ENCODE data around the gene FOXE3. TPM values are rescaled to one million over a fixed set of nuclear protein-coding genes. Genes with fewer than 3 reads are reported as not detected.
A peak's percentile ranks its signal among the peaks of the same experiment; 100 is the strongest.

The FOXE3 gene
- total and polyA plus RNA-seq, 2 of the 4 experiments (the other 2 are of a cell fraction) = 0.12 TPM; not detected in 1

DNA sequence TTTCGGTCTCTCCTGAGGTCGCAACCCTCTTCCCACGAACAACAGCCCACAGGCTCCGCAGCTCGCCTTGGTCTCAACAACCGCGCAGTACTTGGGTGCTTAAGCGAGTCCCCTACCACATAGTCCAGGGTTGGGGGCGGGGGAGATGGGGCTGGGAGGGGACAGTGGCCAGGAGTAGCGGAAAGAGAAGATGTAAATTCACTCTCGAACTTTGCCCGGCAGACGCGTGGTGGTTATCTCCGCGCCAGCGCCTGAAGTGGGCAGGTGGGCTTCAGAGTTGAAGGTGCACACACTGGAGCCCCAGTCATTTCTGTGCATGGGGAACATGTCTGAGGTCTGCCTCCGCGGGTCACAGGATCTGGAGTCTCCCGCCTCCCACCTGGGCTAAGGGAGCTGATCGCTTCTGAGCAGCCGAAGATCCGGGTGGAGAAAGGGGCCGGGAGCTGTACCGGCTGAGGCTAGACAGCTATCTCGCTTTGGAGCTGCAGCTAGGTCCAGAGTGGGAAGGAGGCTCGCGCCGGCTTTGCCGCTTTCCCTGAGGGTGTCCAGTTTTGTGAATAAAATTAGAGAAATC is 17.5 kb downstream of the FOXE3 start:
- Histone ChIP-seq H3K4ac (ENCODE audit: low read depth, low read length) (no peak overlapping the region), H3K56ac (ENCODE audit: extremely low read depth, insufficient read depth, low read length) (no peak overlapping the region), H3K27me3 (ENCODE audit: control insufficient read depth, insufficient read depth, low read length) (peaks cover 5% of the 10 kb centered on the region), H3K9ac (ENCODE audit: low read depth, low read length) (no peak overlapping the region), H3K4me1 (ENCODE audit: control insufficient read depth, insufficient read depth, low read length) (peaks cover 12% of the 10 kb centered on the region), H4K91ac (ENCODE audit: insufficient read depth, low read depth, low read length) (no peak overlapping the region), H3K4me2 (ENCODE audit: low read depth, low read length) (no peak overlapping the region), H2AFZ (replicated peaks; ENCODE audit: low read length, poor library complexity) (peak overlapping the region; percentile 3), H2AK5ac (ENCODE audit: low read depth, low read length) (no peak overlapping the region), H3K9me3 (ENCODE audit: control insufficient read depth, insufficient read depth, low read length) (no peaks in the 10 kb centered on the region), H3K36me3 (ENCODE audit: control insufficient read depth, insufficient read depth, low read length) (no peaks in the 10 kb centered on the region), H2AK9ac (replicated peaks; ENCODE audit: low read depth, low read length, poor library complexity) (peak overlapping the region; percentile 74), H2BK20ac (ENCODE audit: low read depth, low read length) (no peak overlapping the region), H2BK5ac (ENCODE audit: low read depth, low read length, poor library complexity, severe bottlenecking) (no peak overlapping the region), H3K79me1 (ENCODE audit: low read depth in 1 of 2, low read length in 2 of 2) (peaks cover 7 to 26% of the 10 kb centered on the region in 2 experiments; a peak in 3 of 4 replicates), H3K18ac (ENCODE audit: low read depth, low read length) (no peak overlapping the region), H4K20me1 (ENCODE audit: insufficient read depth, low read length) (peaks cover 4% of the 10 kb centered on the region; the same call in 1 of the 2 replicates), H4K8ac (ENCODE audit: low read depth in 2 of 2, low read length in 2 of 2) (no peak overlapping the region), H3K9me1 (ENCODE audit: insufficient read depth, low read length) (peaks cover 7% of the 10 kb centered on the region), H4K5ac (ENCODE audit: low read depth, low read length) (no peak overlapping the region), H3K14ac (replicated peaks; ENCODE audit: low read depth, low read length) (no peak overlapping the region), H3K27ac (ENCODE audit: insufficient read depth, low read length) (no peak overlapping the region), H2BK15ac (ENCODE audit: low read depth, low read length) (no peak overlapping the region), H3K4me3 (ENCODE audit: insufficient read depth, low read depth, low read length) (no peak overlapping the region), H2BK120ac (ENCODE audit: low read depth, low read length) (no peak overlapping the region), H3K23ac (ENCODE audit: low read depth, low read length) (no peak overlapping the region)
- TF ChIP-seq, protein P1, sequence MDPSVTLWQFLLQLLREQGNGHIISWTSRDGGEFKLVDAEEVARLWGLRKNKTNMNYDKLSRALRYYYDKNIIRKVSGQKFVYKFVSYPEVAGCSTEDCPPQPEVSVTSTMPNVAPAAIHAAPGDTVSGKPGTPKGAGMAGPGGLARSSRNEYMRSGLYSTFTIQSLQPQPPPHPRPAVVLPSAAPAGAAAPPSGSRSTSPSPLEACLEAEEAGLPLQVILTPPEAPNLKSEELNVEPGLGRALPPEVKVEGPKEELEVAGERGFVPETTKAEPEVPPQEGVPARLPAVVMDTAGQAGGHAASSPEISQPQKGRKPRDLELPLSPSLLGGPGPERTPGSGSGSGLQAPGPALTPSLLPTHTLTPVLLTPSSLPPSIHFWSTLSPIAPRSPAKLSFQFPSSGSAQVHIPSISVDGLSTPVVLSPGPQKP (IDR thresholded peaks at IDR 0.05; ENCODE audit: borderline replicate concordance, low read depth, low read length) = no peak
- no peak for TF ChIP-seq RCOR1 (IDR thresholded peaks at IDR 0.05; ENCODE audit: insufficient replicate concordance, low read length)
- no peak for TF ChIP-seq BHLHE40 (IDR thresholded peaks at IDR 0.05; ENCODE audit: low read depth, low read length)
- TF ChIP-seq, protein P2, sequence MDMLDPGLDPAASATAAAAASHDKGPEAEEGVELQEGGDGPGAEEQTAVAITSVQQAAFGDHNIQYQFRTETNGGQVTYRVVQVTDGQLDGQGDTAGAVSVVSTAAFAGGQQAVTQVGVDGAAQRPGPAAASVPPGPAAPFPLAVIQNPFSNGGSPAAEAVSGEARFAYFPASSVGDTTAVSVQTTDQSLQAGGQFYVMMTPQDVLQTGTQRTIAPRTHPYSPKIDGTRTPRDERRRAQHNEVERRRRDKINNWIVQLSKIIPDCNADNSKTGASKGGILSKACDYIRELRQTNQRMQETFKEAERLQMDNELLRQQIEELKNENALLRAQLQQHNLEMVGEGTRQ (IDR thresholded peaks at IDR 0.05; ENCODE audit: low read depth, low read length) = no peak
- no peak for TF ChIP-seq MAFK (IDR thresholded peaks at IDR 0.05; ENCODE audit: low read depth, low read length)
- no peak for TF ChIP-seq CHD1 (IDR thresholded peaks at IDR 0.05; ENCODE audit: low read depth, low read length)
- TF ChIP-seq MXI1 (IDR thresholded peaks at IDR 0.05; ENCODE audit: borderline replicate concordance, low read depth, low read length) = no peak
- no peak for TF ChIP-seq CEBPB (IDR thresholded peaks at IDR 0.05; ENCODE audit: low read depth, low read length)
- TF ChIP-seq POLR2A (IDR thresholded peaks at IDR 0.05; ENCODE audit: low read depth, low read length) = no peak
- TF ChIP-seq RFX5 (IDR thresholded peaks at IDR 0.05; ENCODE audit: low read depth, low read length) = no peak
- no peak for TF ChIP-seq NFE2L2 (IDR thresholded peaks at IDR 0.05; ENCODE audit: low read depth, low read length)
- TF ChIP-seq RAD21 (IDR thresholded peaks at IDR 0.05; ENCODE audit: low read length) = no peak
- TF ChIP-seq MAZ (IDR thresholded peaks at IDR 0.05; ENCODE audit: borderline replicate concordance, low read depth, low read length) = no peak
- no peak for TF ChIP-seq FOS (IDR thresholded peaks at IDR 0.05; ENCODE audit: low read depth, low read length)
- no peak for TF ChIP-seq CTCF (conservative IDR thresholded peaks at IDR 0.05; ENCODE audit: low read depth, low read length)
- no peak for TF ChIP-seq SMC3 (IDR thresholded peaks at IDR 0.05; ENCODE audit: low read depth, low read length)
- POLR2A ChIA-PET (ENCODE audit: unreplicated experiment) = no interaction called here
- dilution Hi-C loops (cut with HindIII; ENCODE audit: low sequenced_read_pairs, unreplicated experiment) (no loop called here), intact Hi-C loops (cut with micrococcal nuclease) (loop anchor here (10.0 kb wide), 1 partner anchor 99 kb away; the partner anchor contains the start of gene CMPK1), in situ Hi-C loops (cut with MboI; ENCODE audit: low sequenced_read_pairs) (no loop called here)
- CTCF ChIA-PET = interaction anchor here (1.2 to 2.6 kb wide), 4 partner anchors 9 to 292 kb away, joined by 3 to 7 read pairs (median 3); no protein-coding TSS in a partner anchor
- DNase-seq (no peak), ATAC-seq (ENCODE audit: low read depth) (no peak)
- no TSS peak for BruUV-seq (replicated peaks)
- WGBS, 2 experiments (ENCODE audit: extremely low coverage in 2 of 2, insufficient read length in 1 of 2) = 45% methylated on average over 7 of the region's 30 CpGs; no CpG with 5 or more reads in 1 of the 2 experiments
